Measurements from ENCODE around the gene MIB2.
A peak's percentile ranks its signal among the peaks of the same experiment; 100 is the strongest.
"Not testable (repeated sequence)": the region's sequence is repeated elsewhere in the genome, so short reads cannot be mapped to it uniquely, and the experiment has no call there.

Gene MIB2

DNA sequence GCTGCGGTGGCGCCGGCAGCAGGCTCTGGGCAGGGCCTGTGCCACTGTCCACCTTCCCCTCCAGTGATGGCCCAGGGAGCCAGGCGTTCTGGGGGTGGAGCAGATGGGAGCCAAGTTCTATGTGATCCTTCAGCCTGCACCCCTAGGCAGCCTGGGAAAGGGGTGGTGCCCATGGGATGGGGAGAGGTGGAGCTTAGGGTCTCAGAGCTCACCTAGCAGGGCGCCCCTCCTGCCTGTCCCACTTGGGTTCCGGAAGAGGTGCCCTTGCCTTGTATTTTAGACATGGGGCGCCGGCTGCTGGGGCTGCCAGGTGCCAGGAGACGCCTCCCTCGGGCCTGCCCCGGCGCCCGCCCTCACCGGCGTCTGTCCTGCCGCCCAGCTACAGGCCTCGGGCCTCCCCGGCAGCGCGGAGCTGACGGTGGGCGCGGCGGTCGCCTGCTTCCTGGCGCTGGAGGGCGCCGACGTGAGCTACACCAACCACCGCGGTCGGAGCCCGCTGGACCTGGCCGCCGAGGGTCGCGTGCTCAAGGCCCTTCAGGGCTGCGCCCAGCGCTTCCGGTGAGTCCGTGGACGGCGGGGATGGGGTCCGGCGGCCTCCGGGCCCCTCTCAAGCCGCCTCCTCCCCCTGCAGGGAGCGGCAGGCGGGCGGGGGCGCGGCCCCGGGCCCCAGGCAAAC, 13.6 kb downstream of the MIB2 start:
- peak; percentile 45 for DNase-seq

DNA sequence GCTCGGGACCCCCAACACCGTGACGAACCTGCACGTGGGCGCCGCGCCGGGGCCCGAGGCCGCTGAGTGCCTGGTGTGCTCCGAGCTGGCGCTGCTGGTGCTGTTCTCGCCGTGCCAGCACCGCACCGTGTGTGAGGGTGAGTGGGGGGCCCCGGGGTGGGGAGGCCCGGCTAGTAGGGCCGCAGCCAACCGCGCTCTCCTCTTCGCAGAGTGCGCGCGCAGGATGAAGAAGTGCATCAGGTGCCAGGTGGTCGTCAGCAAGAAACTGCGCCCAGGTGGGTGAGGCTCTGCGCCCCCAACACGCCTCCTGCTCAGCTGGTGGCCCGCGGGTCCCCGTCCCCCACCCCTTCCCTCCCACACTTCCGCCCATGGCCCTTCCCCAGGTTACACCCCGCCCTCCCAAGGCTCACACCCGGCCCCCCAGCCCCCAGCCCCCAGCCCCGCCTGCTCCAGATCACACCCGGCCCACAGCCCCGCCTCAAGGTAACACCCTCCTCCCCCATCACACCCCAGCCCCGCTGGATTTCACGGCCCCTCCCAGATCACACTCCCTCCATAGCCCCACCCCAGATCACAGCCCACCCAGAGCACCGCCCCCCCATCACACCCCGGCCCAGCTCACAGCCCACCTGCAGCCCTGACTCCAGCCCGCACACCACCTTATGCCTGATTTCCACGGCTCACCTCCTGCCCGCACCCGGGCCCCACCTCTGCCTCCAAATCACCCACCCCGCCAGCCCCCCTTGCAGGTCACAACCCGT, 14.3 kb downstream of the MIB2 start:
- DNase-seq = no peak

DNA sequence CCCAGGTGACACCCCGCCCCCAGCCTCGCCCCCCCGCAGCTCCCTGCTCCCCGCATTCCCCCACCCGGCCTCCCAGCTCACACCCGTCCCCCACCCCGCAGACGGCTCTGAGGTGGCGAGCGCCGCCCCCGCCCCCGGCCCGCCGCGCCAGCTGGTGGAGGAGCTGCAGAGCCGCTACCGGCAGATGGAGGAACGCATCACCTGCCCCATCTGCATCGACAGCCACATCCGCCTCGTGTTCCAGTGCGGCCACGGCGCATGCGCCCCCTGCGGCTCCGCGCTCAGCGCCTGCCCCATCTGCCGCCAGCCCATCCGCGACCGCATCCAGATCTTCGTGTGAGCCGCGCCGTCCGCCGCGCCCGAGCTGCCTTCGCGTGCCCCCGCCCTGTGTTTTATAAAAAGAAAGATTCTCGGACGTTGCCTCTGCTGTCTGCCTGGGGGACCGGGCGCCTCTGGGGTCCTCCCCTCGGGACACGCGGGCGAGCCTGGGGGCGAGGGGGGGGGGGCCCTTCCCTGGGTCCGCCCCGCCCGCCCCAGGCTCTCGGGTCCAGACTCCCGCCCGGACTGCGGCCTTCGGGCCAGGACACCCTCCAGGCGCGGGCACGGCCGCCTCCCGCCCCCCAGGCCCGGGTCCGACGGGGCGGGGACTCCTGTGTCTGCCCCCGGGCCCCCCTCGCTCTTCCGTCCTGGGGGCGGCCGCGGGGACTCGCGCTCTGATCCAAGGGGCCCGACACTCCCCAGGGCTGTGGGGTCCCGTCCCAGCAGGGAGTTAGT, 15.1 kb downstream of the MIB2 start:
- DNase-seq = peak; percentile 94

DNA sequence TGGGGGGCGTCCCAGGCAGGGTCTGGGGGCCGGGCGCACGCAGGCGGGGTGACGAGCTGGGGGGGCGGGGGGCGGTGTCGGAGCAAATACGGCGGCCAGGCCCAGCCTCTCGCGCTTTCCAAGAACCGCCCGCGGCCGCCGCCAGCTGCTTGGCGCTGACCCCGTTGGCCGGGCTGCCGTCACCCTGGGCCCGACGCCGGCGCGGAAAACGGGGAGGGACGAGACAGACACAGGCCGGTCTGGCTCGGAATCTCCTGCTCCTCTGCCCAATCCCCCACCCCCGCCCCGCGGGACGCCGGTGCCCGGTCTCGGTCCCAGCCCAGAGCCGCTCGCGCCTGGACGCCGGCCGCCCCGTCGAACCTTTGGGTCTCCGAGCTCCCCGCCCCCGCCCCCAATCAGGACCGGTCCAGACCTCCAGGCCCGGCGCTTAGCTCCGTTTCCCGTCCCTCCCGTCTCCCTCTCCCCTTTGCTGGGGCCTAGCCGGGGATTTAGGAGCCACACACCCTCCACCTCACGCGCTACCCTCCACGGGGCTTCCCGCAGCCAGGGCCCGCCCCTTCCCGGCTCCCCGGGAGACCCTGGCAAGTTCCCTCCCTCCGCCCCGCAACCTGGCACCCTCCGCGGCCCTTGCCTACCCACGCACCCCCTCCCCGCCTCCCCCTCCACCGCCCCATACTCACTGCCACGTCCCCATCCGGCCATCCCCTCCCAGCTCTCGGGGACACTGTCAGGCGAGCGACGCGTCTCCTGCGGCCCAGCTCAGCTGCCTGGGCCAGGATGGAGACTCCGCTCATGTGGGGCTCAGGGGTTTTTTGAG, 15.9 kb downstream of the MIB2 start:
- DNase-seq = no peak

DNA sequence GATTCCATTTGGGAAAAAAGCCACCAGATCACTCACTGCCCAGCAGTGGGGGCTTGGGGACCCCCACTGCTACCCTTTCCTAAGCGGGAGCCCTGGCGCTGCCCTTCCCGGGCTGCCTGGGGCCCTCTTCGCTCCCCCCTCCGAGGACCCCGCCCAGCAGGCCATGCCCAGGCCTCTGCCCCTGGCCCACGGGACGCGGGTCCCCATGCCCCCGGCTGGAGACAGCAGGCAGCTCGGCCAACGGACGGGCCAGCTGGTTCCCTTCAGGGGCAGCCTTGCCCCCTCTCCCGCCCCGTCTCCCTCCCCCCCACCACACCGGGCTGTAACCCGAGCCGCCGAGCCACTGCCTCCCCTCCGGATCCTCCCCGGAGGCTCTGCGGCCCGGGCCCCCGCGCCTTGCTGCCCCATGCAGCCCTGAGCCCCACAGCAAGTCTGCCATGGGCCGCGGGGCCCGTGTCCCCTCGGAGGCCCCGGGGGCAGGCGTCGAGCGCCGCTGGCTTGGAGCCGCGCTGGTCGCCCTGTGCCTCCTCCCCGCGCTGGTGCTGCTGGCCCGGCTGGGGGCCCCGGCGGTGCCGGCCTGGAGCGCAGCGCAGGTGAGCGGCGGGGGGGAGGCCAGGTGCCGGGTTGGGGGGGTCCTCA, 16.6 kb downstream of the MIB2 start, which contains the start of gene MMP23B:
Gene MMP23B, plus strand, starts transcription at position 392 of the 639 bp plus-strand sequence. Its CDS starts 46 bp downstream, at position 438.
- DNase-seq = no peak

DNA sequence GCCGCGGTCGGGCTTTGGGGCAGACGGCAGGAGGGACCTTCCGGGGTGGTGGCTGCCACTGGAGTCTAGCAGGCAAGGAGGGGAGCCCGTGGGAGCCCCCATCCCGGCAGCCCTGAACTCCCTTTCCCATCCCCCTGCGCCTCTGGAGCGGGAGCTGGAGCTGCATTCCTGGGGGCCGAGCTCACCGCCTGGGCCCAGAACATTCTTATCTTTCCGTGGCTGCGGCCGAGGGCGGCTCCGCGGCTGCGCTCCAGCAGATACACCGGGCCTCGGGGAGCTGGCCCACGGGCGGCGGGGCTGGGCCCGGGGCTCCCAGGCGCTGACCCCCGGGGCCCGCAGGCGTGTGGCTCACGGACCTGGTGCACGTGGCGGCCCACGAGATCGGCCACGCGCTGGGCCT, 18.1 kb downstream of the MIB2 start:
- DNase-seq = not testable (repeated sequence)

DNA sequence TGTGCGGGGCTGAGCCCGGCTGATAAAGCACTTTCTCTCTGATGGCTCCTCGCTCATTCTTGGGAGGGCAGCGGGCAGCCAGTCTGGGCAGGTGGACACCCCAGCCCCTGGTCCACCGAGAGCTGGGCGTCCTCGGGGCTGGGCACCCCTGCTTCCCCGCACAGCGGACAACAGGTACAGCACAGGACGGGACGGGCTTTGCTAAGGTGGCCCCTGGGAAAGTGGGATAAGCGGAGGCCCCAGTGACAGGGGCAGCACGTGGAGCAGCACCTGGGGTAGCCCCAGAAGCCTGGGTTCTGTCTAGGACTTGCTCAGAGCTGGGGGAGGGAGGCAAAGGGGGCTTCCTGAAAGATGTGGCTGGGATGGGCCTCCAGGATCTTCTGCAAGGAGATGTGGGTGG, 19.3 kb downstream of the MIB2 start:
- DNase-seq = not testable (repeated sequence)

DNA sequence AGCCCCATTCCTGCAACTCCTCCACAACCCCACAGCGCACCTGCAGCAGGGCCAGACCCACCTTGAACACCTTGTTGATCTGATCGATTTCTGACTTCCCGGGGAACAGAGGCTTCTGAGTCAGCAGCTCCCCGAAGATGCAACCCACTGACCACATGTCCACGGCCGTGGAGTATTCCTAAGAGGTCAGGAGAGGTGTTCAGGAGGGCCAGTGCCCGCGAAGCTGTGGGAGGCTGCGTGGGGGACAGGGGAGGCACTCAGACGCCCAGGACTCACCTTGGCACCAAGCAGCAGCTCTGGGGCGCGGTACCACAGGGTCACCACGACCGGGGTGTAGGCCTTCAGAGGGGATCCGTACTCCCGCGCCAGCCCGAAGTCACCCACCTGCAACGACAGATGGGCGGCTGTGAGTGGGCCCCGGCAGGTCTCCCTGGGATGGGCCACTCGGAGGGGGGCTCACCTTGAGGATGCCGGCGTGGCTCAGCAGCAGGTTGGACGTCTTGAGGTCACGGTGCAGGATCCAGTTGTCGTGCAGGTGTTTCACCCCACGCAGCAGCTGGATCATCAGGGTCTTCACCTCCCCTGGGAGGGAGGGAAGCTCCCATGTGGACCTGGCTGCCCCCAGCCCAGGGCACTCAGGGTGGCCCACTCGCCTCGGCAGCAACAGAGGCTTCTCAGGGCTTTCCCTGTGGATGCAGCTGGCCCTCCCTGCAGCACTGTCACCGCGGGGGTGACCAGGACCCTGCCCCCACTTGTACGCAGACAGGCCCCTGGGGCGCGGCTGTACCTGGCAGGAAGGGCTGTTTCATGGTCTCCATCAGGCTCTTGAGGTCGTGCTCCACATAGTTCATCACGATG, 21.6 kb downstream of the MIB2 start:
- DNase-seq = not testable (repeated sequence)

DNA sequence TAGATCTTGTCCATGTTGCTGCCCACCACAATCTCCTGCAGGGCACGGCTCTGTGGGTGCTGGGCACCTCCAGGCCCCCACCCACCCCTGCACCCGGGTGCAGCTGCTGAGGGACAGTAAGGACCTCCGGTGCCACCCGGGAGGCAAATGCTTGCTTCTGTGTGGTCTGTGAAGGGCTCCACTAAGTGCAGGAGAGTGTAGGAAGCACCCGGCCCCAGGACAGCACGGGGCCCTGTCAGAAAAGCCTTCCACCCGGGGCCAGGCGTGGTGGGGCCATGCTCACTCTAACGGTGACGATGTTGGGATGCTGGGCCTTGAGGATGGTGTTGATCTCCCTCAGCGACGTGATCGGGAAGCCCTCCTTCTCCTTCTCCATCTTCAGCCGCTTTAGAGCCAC, 22.2 kb downstream of the MIB2 start:
- DNase-seq = not testable (repeated sequence)

DNA sequence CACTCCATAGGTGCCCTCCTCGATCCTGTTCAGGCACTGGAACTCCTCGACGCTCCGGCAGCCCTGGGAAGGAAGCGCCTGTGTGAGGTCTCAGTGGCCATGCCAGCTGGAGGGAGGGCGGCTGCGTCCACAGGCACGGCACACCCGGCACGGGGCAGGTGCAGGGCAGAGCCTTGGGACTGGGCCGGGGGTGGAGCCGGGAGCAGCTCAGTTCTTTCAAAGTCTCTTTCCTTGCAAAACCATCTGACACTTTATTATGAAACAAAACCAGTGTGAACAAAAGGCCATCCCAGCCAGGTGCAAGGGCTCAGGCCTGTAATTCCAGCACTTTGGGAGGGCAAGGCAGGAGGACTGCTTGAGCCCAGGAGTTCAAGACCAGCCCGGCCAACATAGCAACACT, 23.2 kb downstream of the MIB2 start:
- DNase-seq = not testable (repeated sequence)

DNA sequence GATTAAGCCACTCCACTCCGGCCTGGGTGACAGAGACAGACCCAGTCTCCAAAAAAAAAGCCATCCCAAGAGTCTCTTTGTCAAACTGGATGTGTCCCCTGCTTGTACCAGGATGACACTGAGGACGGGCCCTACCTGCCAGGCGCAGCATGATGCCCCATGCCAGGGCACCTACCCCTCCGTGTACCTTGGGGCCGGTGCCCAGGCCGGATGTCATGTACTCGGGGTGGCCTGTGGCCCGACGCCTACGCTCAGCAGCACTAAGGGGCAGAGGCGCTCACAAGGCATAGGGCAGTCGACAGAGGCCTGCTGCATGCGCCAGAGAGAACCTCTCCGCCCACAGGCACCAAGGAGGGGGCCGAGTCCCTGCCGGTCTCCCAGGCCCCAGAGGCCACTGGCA, 24.1 kb downstream of the MIB2 start:
- DNase-seq = not testable (repeated sequence)

DNA sequence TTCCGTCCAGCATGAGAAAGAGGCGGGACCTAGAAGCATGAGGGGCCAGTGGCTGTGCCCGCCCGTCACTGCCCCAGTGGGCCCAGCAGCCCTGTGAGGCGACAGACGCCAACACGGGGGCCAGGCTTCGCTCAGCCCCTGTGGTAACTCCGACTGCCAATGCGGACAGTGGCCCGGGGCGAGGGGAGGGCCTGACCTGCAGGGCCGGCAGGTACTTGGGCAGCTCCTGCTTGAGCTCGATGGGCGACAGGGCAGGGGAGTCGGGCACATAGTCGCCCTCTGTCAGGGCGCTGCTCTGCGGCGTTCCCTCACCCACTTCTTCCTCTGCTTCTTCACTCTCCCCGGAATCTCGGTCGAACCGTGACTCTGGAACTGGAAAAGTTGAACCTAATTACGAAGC, 24.8 kb downstream of the MIB2 start:
- not testable (repeated sequence) for DNase-seq

DNA sequence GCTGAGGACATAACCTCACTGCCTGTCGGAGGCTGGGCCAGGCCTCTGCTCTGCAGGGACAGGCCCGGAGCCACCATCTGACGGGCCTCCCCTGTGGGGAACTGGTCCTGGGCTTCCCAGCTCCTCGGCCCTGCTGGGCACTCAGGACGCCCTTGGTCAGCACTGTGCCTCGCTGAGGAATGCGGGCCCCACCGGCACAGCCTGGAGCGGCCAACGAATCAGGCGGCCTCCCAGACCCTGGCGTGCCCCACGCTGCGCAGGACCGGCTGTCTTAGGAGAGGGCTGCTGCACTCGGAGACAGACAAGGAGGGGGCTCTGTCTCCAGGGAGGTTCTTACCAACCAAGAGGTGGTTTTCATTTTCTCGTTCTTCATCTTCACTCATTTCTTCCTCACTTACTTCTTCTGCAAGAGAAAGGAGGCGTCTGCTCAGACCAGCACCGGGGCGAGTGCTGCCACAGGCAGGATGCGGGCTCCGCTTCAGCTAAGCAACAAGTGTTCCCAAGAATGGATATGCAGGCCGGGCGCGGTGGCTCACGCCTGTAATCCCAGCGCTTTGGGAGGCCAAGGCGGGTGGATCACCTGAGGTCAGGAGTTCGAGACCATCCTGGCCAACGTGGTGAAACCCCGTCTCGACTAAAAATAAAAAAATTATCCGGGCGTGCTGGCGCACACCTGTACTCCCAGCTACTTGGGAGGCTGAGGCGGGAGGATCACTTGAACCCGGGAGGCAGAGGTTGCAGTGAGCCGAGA, 25.6 kb downstream of the MIB2 start:
- DNase-seq = not testable (repeated sequence)

DNA sequence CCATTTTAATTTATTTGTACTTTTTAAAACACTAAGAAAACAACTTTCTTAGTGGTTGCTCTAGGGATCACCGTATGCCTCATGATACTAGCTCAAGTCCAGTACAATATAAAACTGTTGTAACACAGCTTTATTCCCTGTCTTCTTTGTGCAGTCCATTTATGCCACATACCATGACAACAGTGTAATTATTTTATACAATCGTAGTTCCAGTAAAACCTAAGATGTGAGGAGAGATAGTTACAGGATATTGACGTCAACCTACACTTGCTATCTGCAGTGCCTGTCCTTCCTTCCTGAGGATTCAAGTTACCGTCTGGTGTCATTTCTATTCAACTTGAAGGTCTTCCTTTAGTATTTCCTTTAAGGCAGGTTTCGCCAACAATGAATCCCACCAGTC, 31.0 kb downstream of the MIB2 start:
- DNase-seq = not testable (repeated sequence)

DNA sequence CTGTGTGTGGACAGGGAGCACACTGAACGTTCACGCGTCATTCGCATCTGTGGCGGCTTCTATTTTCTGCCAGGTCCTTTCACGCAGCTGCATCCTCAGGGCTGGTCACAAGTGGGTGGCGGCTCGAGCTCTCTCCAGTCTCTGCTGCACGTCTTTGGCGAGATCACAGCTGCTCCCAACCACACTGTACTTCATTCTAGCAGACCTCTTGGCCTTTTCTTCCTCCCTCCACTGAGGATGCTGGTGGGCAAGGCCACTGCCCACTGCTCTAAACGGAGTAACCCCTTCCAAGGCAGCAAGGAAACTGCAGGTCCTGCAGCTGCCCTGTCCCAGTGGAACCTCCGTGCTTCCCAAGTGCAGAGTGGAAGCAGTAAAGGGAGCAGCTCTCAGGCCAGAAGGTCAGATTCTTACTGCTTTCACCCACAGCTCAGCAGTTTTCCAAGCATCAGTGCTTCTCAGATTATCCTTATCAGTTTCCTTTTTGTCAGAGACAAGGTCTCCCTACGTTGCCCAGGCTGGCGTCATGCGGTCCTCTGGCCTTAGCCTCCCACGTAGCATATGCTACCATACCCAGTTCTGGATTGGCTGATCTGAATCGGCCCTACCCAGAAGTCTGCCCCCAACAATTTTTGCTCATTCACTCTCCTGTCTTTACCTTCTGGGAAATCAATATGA, 32.4 kb downstream of the MIB2 start:
- peak; percentile 86 for DNase-seq

DNA sequence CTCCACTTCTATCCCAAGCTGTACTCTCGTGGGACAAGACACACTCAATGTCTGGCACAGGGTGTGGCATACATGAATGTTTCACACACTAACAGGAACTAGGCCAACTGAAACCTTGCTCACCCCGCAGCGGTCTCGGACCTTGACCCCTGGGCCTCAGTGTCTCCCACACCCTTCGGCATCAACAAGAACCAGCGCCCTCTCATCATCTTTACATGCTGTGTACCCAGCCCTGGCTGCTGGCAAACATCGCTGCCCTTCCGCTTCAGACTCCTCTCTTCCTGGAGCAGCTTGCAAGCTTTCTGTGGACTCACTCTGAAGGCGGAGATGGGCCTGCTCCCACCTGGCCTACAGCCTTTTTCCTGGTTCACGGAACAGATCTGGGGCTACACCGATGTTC, 33.0 kb downstream of the MIB2 start:
- DNase-seq = not testable (repeated sequence)

DNA sequence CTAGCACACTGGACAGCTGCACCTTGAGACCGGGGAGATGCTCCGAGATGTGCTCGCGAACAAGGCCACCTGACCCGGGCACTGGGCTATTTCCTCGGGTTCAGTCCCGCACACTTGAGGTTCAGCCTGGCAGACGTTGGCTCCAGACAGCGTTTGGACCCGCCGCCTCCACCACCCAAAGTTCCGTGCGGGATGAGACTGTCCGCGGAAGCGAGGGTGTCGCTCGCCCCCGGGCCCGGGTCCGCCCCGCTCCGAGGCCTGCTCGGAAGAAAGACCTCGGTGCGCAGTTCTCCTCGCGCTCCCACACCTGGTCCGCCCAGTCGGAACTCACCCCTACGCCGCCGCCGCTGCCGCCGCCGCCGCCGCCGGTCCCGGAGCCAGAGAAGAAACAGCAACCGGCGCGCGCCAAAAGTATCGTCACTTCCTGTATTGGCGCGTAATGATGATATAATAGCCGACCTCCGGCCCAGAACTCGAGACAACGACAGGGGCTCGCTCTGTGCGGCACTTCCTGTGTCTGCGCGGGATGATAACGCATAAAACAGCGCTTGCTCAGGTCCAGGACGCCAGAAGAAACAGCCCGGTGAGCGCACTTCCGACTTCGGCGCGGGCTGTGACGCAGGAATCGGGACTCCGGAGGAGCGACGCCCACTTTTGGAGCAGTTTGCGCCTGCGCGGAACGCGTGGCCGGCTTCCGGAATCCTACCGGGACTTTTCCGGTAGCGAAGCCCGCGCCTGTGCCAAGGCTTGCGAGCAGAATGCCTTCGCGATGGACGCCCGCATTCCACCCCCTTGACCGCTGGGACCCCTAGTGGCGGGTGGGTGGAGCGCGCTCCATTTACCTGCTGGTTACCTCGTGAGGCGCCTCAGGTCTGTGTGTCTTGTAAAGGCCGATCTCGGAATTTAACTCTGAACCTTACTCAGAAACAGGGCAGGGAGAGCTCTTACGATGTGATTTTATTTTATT, 43.6 kb downstream of the MIB2 start, which contains the start of gene CDK11B:
Gene CDK11B, minus strand, starts transcription at position 422 of the 967 bp plus-strand sequence. CDS start 1,519 bp downstream, outside the sequence.
- peak; percentile 95 for DNase-seq

DNA sequence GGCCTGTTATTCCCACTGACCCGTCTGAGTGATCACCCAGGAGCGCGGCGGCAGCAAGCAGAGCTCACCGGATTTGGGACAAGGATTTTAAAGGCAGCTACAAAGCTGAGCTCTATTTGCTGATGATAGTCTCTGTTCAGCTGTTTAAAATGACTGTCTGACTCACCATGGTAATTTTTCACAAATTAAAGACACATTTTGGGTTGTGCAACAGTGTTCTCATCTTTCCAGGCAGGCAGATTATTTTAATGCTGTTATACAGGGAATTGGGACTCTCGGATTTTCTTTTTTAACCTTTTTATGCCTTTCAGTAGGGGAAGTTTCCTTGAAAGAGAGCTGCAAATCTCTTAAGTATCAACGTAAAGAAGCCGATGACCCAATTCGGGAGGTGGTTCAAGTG, 47.1 kb downstream of the MIB2 start:
- not testable (repeated sequence) for DNase-seq

All from hematopoietic multipotent progenitor cell treated with erythropoietin and hydrocortisone succinate and interleukin-3 and kit ligand, for 6 days (in vitro differentiated cells).